NCI-H1092 (cell line): Measurements from ENCODE around the gene ZNF511.
"Not testable (repeated sequence)": the region's sequence is repeated elsewhere in the genome, so short reads cannot be mapped to it uniquely, and the experiment has no call there.

ENCODE experiments used
- DNase-seq: peaks from one replicate; lab custom pipeline; 2025; lab: John Stamatoyannopoulos, UW

The ZNF511 gene

GRCh38 chr10:133314911-133315310 lies 6.2 kb downstream of the ZNF511 start:
- no peak for DNase-seq

- no peak for DNase-seq
Measured at GRCh38 chr10:133315847-133316246, 7.1 kb downstream of the ZNF511 start.

GRCh38 chr10:133316266-133316665 lies 7.6 kb downstream of the ZNF511 start:
- no peak for DNase-seq

- DNase-seq = no peak
Measured at GRCh38 chr10:133316732-133317131, 8.0 kb downstream of the ZNF511 start.

GRCh38 chr10:133318494-133319127 lies 9.9 kb downstream of the ZNF511 start:
- peak; percentile 60 for DNase-seq

- DNase-seq = not testable (repeated sequence)
Measured at GRCh38 chr10:133320852-133321422, 12.2 kb downstream of the ZNF511 start.

- not testable (repeated sequence) for DNase-seq
Measured at GRCh38 chr10:133322064-133322709, 13.5 kb downstream of the ZNF511 start.

- peak; percentile 52 for DNase-seq
Measured at GRCh38 chr10:133324198-133324792, 15.6 kb downstream of the ZNF511 start.

GRCh38 chr10:133324857-133325260 lies 16.1 kb downstream of the ZNF511 start:
- no peak for DNase-seq

- no peak for DNase-seq
Measured at GRCh38 chr10:133325440-133326222, 16.9 kb downstream of the ZNF511 start.

GRCh38 chr10:133326223-133326551 lies 17.5 kb downstream of the ZNF511 start:
- no peak for DNase-seq

GRCh38 chr10:133326745-133327650 lies 18.3 kb downstream of the ZNF511 start:
- no peak for DNase-seq

- no peak for DNase-seq
Measured at GRCh38 chr10:133327651-133328357, 19.1 kb downstream of the ZNF511 start.

GRCh38 chr10:133328358-133329343 lies 19.9 kb downstream of the ZNF511 start:
- DNase-seq = no peak

GRCh38 chr10:133329491-133330202 lies 20.9 kb downstream of the ZNF511 start:
- peak; percentile 80 for DNase-seq

GRCh38 chr10:133332936-133333699 lies 24.4 kb downstream of the ZNF511 start:
- DNase-seq = no peak

GRCh38 chr10:133334503-133335245 lies 26.0 kb downstream of the ZNF511 start:
- no peak for DNase-seq
